Measurements from ENCODE around the gene VMP1.

DNA sequence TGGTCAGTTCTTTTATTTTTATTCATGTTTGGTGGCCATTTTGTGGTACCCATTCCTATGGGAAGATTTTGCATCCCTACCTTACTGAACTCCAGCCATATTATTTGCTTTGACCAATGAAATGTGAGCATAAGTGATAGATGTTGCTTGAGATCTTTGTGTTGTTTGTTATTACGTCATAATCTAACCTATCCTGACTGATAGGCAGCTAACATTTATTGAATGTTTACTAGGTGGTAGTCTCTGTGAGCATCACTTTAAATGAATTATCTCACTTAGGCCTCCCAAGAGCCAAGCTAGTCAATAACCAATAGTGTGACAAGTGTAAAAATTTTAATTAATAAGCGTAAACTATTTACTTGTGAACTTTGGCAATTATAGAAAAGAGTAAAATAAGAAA is 37.6 kb downstream of the VMP1 start:
- TF ChIP-seq, protein P1, sequence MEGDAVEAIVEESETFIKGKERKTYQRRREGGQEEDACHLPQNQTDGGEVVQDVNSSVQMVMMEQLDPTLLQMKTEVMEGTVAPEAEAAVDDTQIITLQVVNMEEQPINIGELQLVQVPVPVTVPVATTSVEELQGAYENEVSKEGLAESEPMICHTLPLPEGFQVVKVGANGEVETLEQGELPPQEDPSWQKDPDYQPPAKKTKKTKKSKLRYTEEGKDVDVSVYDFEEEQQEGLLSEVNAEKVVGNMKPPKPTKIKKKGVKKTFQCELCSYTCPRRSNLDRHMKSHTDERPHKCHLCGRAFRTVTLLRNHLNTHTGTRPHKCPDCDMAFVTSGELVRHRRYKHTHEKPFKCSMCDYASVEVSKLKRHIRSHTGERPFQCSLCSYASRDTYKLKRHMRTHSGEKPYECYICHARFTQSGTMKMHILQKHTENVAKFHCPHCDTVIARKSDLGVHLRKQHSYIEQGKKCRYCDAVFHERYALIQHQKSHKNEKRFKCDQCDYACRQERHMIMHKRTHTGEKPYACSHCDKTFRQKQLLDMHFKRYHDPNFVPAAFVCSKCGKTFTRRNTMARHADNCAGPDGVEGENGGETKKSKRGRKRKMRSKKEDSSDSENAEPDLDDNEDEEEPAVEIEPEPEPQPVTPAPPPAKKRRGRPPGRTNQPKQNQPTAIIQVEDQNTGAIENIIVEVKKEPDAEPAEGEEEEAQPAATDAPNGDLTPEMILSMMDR (conservative IDR thresholded peaks at IDR 0.05) = no peak
- no peak for TF ChIP-seq ZFX (IDR thresholded peaks at IDR 0.05)
